ENCODE measurements around the gene EDDM3A. TPM values are rescaled to one million over a fixed set of nuclear protein-coding genes. Genes with fewer than 3 reads are reported as not detected.

The EDDM3A gene
- total and polyA plus RNA-seq, 2 of the 13 experiments (the other 11 are each of a cell fraction or from before 2014, with no cell fraction given), result not detected

- Histone ChIP-seq H4K20me1 (ENCODE audit: insufficient read depth, low read length) (no peaks in the 10 kb centered on the region), H3K4me1 (ENCODE audit: insufficient read depth, low read length) (peaks cover under 1% of the 10 kb centered on the region; the same call in 1 of the 2 replicates), H3K4me3 (replicated peaks in 1 of 3; ENCODE audit: insufficient read depth in 1 of 3, low read depth in 2 of 3, low read length in 3 of 3) (no peak overlapping the region), H3K27ac (ENCODE audit: extremely low read length, insufficient read depth, low read length) (no peak overlapping the region), H2AFZ (ENCODE audit: low read length) (no peak overlapping the region), H3K4me2 (ENCODE audit: low read depth, low read length) (no peak overlapping the region), H3K36me3 (replicated peaks in 1 of 2; ENCODE audit: control insufficient read depth in 1 of 2, insufficient read depth in 2 of 2, low read length in 2 of 2) (no peaks in the 10 kb centered on the region), H3K9me3 (ENCODE audit: low read length) (no peaks in the 10 kb centered on the region), H3K79me2 (ENCODE audit: insufficient read depth, low read length) (no peaks in the 10 kb centered on the region), H3K27me3 (ENCODE audit: control insufficient read depth in 1 of 2, insufficient read depth in 2 of 2, low read length in 2 of 2) (no peaks in the 10 kb centered on the region), H3K9ac (ENCODE audit: insufficient read depth, low read depth, low read length) (no peak overlapping the region)
- 8% methylated on average over 2 of the region's 2 CpGs for whole genome bisulfite sequencing (ENCODE audit: low lambda C conversion rate)
- no peak for FAIRE-seq
- intact Hi-C loops (cut with micrococcal nuclease; ENCODE audit: unreplicated experiment), result no loop called here
- BruUV-seq (replicated peaks), result no TSS peak
- no peak for DNase-seq (ENCODE audit: low spot score)
- no peak for ATAC-seq
- TF ChIP-seq, protein P1, sequence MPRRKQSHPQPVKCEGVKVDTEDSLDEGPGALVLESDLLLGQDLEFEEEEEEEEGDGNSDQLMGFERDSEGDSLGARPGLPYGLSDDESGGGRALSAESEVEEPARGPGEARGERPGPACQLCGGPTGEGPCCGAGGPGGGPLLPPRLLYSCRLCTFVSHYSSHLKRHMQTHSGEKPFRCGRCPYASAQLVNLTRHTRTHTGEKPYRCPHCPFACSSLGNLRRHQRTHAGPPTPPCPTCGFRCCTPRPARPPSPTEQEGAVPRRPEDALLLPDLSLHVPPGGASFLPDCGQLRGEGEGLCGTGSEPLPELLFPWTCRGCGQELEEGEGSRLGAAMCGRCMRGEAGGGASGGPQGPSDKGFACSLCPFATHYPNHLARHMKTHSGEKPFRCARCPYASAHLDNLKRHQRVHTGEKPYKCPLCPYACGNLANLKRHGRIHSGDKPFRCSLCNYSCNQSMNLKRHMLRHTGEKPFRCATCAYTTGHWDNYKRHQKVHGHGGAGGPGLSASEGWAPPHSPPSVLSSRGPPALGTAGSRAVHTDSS (CRISPR knock-in tag; conservative IDR thresholded peaks at IDR 0.05), result no peak
- TF ChIP-seq GRHL1 (CRISPR knock-in tag; conservative IDR thresholded peaks at IDR 0.05) (no peak), GLI4 (CRISPR knock-in tag; IDR thresholded peaks at IDR 0.05; ENCODE audit: borderline replicate concordance) (no peak)
- in situ Hi-C loops (cut with HindIII; ENCODE audit: extremely low pct_ligation_motif_present, low pct_unique_long_range_greater_than_20kb), result no loop called here
- ChIA-PET POLR2A (no interaction called here), CTCF (ENCODE audit: low intra/inter-chr PET ratio, low total read pairs) (no interaction called here)
Observed at GRCh38 chr14:20712904-20713303, 32.8 kb upstream of the EDDM3A start.

GRCh38 chr14:20714593-20715250, 31.0 kb upstream of the EDDM3A start:
- no peaks in the 10 kb centered on the region for H3K9me3 ChIP-seq (ENCODE audit: low read length)
- 18% methylated on average over 4 of the region's 4 CpGs for WGBS (ENCODE audit: low lambda C conversion rate)
- in situ Hi-C loops (cut with HindIII; ENCODE audit: extremely low pct_ligation_motif_present, low pct_unique_long_range_greater_than_20kb), result no loop called here
- ATAC-seq (no peak), FAIRE-seq (no peak), DNase-seq (ENCODE audit: low spot score) (no peak)
- ChIA-PET CTCF (ENCODE audit: low intra/inter-chr PET ratio, low total read pairs) (no interaction called here), POLR2A (no interaction called here)
- no peaks in the 10 kb centered on the region for H3K36me3 ChIP-seq (replicated peaks in 1 of 2; ENCODE audit: control insufficient read depth in 1 of 2, insufficient read depth in 2 of 2, low read length in 2 of 2)
- TF ChIP-seq, protein P2, sequence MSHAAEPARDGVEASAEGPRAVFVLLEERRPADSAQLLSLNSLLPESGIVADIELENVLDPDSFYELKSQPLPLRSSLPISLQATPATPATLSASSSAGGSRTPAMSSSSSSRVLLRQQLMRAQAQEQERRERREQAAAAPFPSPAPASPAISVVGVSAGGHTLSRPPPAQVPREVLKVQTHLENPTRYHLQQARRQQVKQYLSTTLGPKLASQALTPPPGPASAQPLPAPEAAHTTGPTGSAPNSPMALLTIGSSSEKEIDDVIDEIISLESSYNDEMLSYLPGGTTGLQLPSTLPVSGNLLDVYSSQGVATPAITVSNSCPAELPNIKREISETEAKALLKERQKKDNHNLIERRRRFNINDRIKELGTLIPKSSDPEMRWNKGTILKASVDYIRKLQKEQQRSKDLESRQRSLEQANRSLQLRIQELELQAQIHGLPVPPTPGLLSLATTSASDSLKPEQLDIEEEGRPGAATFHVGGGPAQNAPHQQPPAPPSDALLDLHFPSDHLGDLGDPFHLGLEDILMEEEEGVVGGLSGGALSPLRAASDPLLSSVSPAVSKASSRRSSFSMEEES (CRISPR knock-in tag; IDR thresholded peaks at IDR 0.05), result no peak
- H3K4me2 ChIP-seq (ENCODE audit: low read depth, low read length), result no peak overlapping the region
- no peaks in the 10 kb centered on the region for H4K20me1 ChIP-seq (ENCODE audit: insufficient read depth, low read length)
- no peaks in the 10 kb centered on the region for H3K27me3 ChIP-seq (ENCODE audit: control insufficient read depth in 1 of 2, insufficient read depth in 2 of 2, low read length in 2 of 2)
- H3K9ac ChIP-seq (ENCODE audit: insufficient read depth, low read depth, low read length), result no peak overlapping the region
- no peak overlapping the region for H3K27ac ChIP-seq (ENCODE audit: extremely low read length, insufficient read depth, low read length)
- H3K79me2 ChIP-seq (ENCODE audit: insufficient read depth, low read length), result no peaks in the 10 kb centered on the region
- no peak overlapping the region for H2AFZ ChIP-seq (ENCODE audit: low read length)
- no TSS peak for BruUV-seq (replicated peaks)
- no peak overlapping the region for H3K4me3 ChIP-seq (replicated peaks in 1 of 3; ENCODE audit: insufficient read depth in 1 of 3, low read depth in 2 of 3, low read length in 3 of 3)
- no peaks in the 10 kb centered on the region for H3K4me1 ChIP-seq (ENCODE audit: insufficient read depth, low read length)
- intact Hi-C loops (cut with micrococcal nuclease; ENCODE audit: unreplicated experiment), result no loop called here
